ENCODE measurements around the gene RBMS2.
A peak's percentile ranks its signal among the peaks of the same experiment; 100 is the strongest.

The RBMS2 gene

GRCh38 chr12:56628671-56629458, 107.2 kb downstream of the RBMS2 start:
- H3K36me3 ChIP-seq (ENCODE audit: control insufficient read depth, insufficient read depth, low read length) = peaks cover 3% of the 10 kb centered on the region
- peak overlapping the region; percentile 88 for H3K4me3 ChIP-seq (ENCODE audit: low read length)
- H3K9ac ChIP-seq (ENCODE audit: low read length) = peak overlapping the region; percentile 97
- H3K4me1 ChIP-seq (ENCODE audit: control insufficient read depth, insufficient read depth, low read length) = peaks cover 31% of the 10 kb centered on the region
- no peaks in the 10 kb centered on the region for H3K9me3 ChIP-seq (ENCODE audit: control insufficient read depth, low read length)
- no peaks in the 10 kb centered on the region for H3K27me3 ChIP-seq (ENCODE audit: control insufficient read depth, insufficient read depth, low read length)

DNA sequence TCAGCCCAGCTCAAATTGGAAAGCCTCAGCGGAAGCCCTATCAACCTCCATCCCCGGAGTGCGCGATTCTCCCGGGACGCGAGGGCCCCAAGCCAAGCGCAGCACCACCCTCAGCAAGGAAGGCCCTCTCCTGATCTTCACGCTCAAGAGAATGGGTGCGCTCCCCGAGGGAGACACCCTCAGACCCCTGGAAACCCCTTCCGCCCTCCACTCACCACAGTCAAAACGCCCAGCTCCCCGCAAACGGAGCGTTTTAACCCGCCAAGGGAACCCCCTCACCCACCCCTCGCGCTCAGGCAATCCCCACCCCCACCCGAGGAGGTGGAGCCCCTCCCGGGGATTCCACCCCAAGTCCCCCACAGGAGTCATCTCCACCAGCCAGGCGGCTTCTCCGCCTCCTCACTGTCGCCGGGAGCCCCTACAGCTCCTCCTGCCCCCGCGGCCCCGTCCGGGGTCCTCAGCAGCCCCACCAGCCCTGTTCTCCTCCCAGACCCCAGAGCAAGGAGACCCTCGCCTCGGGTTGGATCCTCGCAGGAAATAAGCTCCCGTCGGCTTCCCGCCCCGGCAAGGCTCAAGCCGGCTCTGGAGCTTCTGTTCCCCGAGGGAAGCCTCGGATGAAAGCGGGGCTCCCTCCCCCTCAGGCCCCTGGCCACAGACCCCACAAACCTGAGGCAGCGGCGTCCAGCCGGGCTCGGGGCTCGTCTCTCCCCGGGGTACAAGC, 108.0 kb downstream of the RBMS2 start:
- Histone ChIP-seq H3K4me1 (ENCODE audit: control insufficient read depth, insufficient read depth, low read length) (peaks cover 31% of the 10 kb centered on the region), H3K36me3 (ENCODE audit: control insufficient read depth, insufficient read depth, low read length) (peaks cover 3% of the 10 kb centered on the region), H3K9me3 (ENCODE audit: control insufficient read depth, low read length) (no peaks in the 10 kb centered on the region), H3K4me3 (ENCODE audit: low read length) (peak overlapping the region; percentile 88), H3K27me3 (ENCODE audit: control insufficient read depth, insufficient read depth, low read length) (no peaks in the 10 kb centered on the region), H3K9ac (ENCODE audit: low read length) (peak overlapping the region; percentile 97)

DNA sequence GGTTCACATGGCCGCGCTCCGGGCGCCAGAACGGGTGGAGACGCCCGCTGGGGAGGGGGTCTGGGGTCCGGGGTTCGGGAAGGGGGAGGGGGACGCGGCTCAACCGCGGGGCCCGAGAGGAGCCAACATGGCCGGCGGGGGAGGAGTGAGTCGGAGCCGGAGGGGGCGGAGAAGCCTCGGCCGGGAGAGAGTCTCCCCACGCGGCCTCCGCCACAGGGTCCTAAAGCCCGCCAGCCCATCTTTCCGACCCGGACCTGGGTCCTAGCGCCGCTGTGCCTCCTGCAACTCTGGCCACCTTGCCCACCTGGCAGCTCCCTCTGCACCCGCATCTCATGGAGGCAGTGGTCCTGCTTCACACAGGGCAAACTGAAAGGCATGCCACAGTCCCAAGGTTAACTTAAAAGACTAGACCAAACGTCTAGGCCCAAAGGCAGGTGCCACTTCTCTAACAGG, 108.6 kb downstream of the RBMS2 start, which contains the start of gene BAZ2A:
TSS of gene BAZ2A (minus strand) at position 147 of the 453 bp plus-strand sequence. CDS start 12,796 bp downstream, outside the sequence.
- Histone ChIP-seq H3K9ac (ENCODE audit: low read length) (peak within 1 kb of the TSS; percentile 97), H3K36me3 (ENCODE audit: control insufficient read depth, insufficient read depth, low read length) (peaks cover 3% of the 10 kb centered on the region), H3K4me3 (ENCODE audit: low read length) (peak within 1 kb of the TSS; percentile 88), H3K27me3 (ENCODE audit: control insufficient read depth, insufficient read depth, low read length) (no peaks in the 10 kb centered on the region), H3K9me3 (ENCODE audit: control insufficient read depth, low read length) (no peaks in the 10 kb centered on the region), H3K4me1 (ENCODE audit: control insufficient read depth, insufficient read depth, low read length) (peaks cover 31% of the 10 kb centered on the region)

DNA sequence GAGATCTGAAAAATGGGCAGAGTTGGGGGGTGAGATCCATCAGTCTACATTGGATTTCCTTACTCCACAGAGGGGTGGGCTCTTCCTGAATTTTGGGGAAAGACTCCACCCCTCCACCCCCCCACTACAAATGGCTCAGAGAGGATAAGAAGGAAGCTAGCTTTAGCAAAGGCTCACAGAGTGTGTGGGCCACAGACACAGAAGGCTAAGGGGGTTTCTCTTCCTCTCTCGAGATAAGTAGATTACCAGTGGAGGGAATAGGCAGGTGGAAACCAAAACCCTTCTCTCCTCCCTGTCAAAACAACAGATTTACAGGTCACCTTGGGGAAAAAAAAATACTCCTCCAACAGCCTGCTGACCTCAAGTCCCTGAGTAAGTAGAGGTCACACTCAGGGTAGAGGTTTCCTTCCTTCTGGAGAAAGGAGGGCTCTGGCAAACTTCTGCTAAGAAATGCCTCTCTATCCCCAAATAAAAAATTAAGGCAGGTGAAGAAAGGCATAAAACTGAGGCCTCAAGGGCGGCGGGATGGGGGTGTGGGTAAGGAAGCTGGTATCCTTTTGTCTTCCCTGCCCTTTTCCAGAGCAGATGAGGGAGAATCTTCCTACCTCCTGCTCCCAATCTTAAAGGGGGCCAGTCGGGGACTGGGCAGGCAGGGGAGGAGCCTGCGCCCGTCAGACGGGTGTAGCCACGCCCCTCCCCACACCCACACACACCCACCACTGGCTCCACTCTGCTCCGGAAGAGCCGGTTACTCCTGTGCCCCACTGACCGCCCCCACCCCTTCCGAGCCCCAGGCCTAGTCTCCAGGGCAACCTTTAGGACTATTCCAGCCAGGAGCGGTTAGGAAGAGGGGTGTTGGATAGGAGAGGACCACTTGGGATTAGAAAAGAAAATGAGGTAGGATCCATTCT, 110.4 kb downstream of the RBMS2 start:
- Histone ChIP-seq H3K36me3 (ENCODE audit: control insufficient read depth, insufficient read depth, low read length) (no peaks in the 10 kb centered on the region), H3K27me3 (ENCODE audit: control insufficient read depth, insufficient read depth, low read length) (no peaks in the 10 kb centered on the region), H3K9me3 (ENCODE audit: control insufficient read depth, low read length) (no peaks in the 10 kb centered on the region), H3K9ac (ENCODE audit: low read length) (peak overlapping the region; percentile 32), H3K4me3 (ENCODE audit: low read length) (no peak overlapping the region), H3K4me1 (ENCODE audit: control insufficient read depth, insufficient read depth, low read length) (peaks cover 50% of the 10 kb centered on the region)

DNA sequence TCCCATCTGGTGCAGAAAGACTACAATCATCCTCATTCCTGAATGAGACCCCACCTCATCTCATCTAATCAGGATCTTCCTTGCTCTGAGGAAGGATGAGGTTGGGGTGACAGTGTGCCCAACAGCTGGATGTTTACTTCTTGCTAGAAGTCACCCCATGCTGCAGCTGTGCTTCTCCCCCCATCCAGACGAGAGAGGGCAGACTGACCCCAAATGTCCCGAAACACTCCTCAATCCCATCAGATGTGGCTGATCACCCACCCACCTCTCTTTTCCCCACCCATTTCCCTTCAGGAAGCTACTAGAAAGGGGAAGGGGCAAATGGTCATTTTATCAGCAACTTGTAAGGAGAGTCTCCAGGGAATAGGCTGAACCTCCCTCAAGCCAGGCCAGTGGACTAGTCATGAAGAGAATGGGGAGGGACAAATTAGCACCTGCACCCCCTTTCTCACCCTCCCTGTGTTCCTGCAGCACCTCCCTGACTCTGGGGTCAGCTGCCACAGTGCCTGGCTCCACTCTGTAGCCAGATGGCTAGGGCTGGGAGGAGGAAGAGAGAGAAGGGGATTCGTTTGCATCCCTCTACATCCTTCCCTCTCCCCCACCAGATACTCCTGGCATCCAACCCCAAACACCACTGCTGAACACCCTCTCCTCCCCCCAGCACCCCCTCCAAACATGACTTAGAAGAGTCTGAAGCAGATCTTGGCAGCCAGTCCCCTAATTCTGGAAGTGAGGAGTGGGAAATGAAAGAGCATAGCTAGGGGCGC, 111.3 kb downstream of the RBMS2 start:
- H3K9me3 ChIP-seq (ENCODE audit: control insufficient read depth, low read length) = no peaks in the 10 kb centered on the region
- no peak overlapping the region for H3K4me3 ChIP-seq (ENCODE audit: low read length)
- peak overlapping the region; percentile 32 for H3K9ac ChIP-seq (ENCODE audit: low read length)
- peaks cover 55% of the 10 kb centered on the region for H3K4me1 ChIP-seq (ENCODE audit: control insufficient read depth, insufficient read depth, low read length)
- no peaks in the 10 kb centered on the region for H3K36me3 ChIP-seq (ENCODE audit: control insufficient read depth, insufficient read depth, low read length)
- H3K27me3 ChIP-seq (ENCODE audit: control insufficient read depth, insufficient read depth, low read length) = no peaks in the 10 kb centered on the region

DNA sequence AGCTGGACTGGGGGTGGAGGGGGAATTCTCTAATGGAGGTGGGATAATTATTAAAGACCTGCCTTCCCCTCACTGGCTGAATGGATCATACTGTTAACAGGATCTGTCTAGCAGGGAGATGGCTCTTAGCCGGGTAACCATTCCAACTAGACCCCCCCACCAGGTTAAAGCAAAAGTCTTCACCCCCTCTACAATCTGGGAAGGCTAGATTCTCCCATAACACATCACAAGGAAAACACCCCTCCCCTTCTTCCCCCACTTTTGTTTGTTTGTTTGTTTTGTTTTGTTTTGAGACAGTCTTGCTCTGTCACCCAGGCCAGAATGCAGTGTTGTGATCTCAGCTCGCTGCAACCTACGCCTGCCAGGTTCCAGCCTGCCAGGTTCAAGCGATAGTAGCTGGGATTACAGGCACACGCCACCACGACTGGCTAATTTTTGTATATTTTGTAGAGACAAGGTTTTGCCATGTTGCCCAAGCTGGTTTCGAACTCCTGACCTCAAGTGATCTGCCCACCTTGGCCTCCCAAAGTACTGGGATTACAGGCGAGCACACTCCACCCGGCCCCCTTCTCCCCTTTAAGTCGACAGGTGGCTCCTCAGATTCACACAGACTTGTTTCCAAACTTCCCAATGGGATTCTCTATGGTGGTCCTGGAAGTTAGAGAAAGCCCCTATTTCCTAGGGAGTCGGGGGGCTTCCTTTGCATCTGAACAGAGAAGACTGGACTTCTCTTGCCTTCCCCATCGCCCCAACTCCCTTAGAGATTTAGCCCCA, 112.0 kb downstream of the RBMS2 start:
- no peaks in the 10 kb centered on the region for H3K36me3 ChIP-seq (ENCODE audit: control insufficient read depth, insufficient read depth, low read length)
- H3K4me1 ChIP-seq (ENCODE audit: control insufficient read depth, insufficient read depth, low read length) = peaks cover 55% of the 10 kb centered on the region
- H3K9me3 ChIP-seq (ENCODE audit: control insufficient read depth, low read length) = no peaks in the 10 kb centered on the region
- H3K9ac ChIP-seq (ENCODE audit: low read length) = peak overlapping the region; percentile 78
- H3K4me3 ChIP-seq (ENCODE audit: low read length) = peak overlapping the region; percentile 23
- no peaks in the 10 kb centered on the region for H3K27me3 ChIP-seq (ENCODE audit: control insufficient read depth, insufficient read depth, low read length)

- peaks cover 55% of the 10 kb centered on the region for H3K4me1 ChIP-seq (ENCODE audit: control insufficient read depth, insufficient read depth, low read length)
- no peaks in the 10 kb centered on the region for H3K36me3 ChIP-seq (ENCODE audit: control insufficient read depth, insufficient read depth, low read length)
These were observed 112.7 kb downstream of the RBMS2 start for GRCh38 chr12:56634242-56634836.

GRCh38 chr12:56634837-56635791, 113.5 kb downstream of the RBMS2 start:
- Histone ChIP-seq H3K27me3 (ENCODE audit: control insufficient read depth, insufficient read depth, low read length) (no peaks in the 10 kb centered on the region), H3K9me3 (ENCODE audit: control insufficient read depth, low read length) (no peaks in the 10 kb centered on the region), H3K9ac (ENCODE audit: low read length) (peak overlapping the region; percentile 78), H3K36me3 (ENCODE audit: control insufficient read depth, insufficient read depth, low read length) (peaks cover 4% of the 10 kb centered on the region), H3K4me1 (ENCODE audit: control insufficient read depth, insufficient read depth, low read length) (peaks cover 55% of the 10 kb centered on the region), H3K4me3 (ENCODE audit: low read length) (peak overlapping the region; percentile 87)

More at GRCh38 chr12:56634242-56634836, 112.7 kb downstream of the RBMS2 start:
- Histone ChIP-seq H3K4me3 (ENCODE audit: low read length) (peak overlapping the region; percentile 23), H3K27me3 (ENCODE audit: control insufficient read depth, insufficient read depth, low read length) (no peaks in the 10 kb centered on the region), H3K9ac (ENCODE audit: low read length) (peak overlapping the region; percentile 78), H3K9me3 (ENCODE audit: control insufficient read depth, low read length) (no peaks in the 10 kb centered on the region)

DNA sequence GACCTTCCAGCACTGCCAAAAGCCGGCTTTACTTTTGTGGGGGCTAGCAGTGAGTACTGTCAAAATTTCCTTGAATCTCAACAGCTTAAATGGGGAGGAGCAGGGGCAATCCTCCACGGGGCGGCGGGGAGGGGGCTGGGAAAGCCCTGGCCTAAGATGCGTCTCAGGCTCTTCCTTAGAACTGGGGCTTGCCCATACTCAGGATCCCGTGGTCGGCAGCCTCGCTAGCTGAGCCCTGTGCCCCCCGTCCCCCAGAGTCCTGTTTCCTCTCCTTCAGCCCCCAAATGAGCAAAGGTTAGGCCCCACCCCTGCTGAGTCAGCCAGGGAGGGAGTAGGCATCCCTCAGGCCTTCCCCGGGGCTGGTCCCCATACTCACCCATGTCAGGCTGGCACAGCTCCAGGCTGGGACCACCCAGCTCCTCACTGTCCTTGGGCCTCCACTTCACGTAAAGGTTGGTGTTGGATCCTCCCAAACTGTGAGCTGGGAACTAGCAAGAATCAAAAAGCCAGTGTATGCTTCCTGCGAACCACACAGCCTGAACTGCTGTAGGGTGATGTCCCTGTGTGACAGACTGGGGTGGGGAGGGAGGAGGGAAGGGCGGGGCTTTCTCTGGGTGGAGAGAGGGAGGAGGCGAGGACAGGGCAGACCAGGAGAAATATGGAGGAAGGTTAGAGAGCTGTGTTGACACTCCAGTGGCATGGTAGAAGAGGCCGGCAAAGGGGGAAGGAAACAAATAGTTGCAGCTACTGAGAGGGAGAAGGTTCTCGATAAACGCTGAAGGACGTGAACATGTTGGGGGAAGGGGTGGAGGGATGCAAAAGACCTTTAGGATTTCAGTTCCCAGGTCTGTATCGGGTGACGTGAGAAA, 114.4 kb downstream of the RBMS2 start:
- Histone ChIP-seq H3K9me3 (ENCODE audit: control insufficient read depth, low read length) (no peaks in the 10 kb centered on the region), H3K4me1 (ENCODE audit: control insufficient read depth, insufficient read depth, low read length) (peaks cover 49% of the 10 kb centered on the region), H3K9ac (ENCODE audit: low read length) (peak overlapping the region; percentile 78), H3K36me3 (ENCODE audit: control insufficient read depth, insufficient read depth, low read length) (peaks cover 4% of the 10 kb centered on the region), H3K27me3 (ENCODE audit: control insufficient read depth, insufficient read depth, low read length) (no peaks in the 10 kb centered on the region), H3K4me3 (ENCODE audit: low read length) (peak overlapping the region; percentile 87)
